Retinal pigment epithelial cell (primary cell): ENCODE data around the gene SPATA13.

Experiments used
- DNase-seq: peaks from one replicate; pipeline ENCODE4 v3.0.0-alpha.2; 2010; ENCODE audit warnings: low read depth
- H3K4me3 ChIP-seq: 2 replicates; pipeline ENCODE4 v1.5.1; 2011; ENCODE audit warnings: mild to moderate bottlenecking, low read length, control low read depth, moderate library complexity
- CTCF ChIP-seq: conservative IDR thresholded peaks from 2 replicates; pipeline ENCODE4 v1.5.1; 2011; ENCODE audit warnings: low read depth, low read length, control low read depth, inconsistent platforms

SPATA13 gene

GRCh38 chr13:24243302-24243701 is 82.8 kb downstream of the SPATA13 start:
- H3K4me3 ChIP-seq = no peak overlapping the region
- TF ChIP-seq CTCF = no peak
- no peak for DNase-seq

- no peak overlapping the region for H3K4me3 ChIP-seq
- no peak for TF ChIP-seq CTCF
- DNase-seq = no peak
Measured at GRCh38 chr13:24244802-24245201, 84.3 kb downstream of the SPATA13 start.

GRCh38 chr13:24247016-24247415 is 86.5 kb downstream of the SPATA13 start:
- TF ChIP-seq CTCF = no peak
- no peak for DNase-seq
- no peak overlapping the region for H3K4me3 ChIP-seq

GRCh38 chr13:24249624-24250023 is 89.1 kb downstream of the SPATA13 start:
- TF ChIP-seq CTCF = no peak
- H3K4me3 ChIP-seq = no peak overlapping the region
- no peak for DNase-seq

GRCh38 chr13:24250376-24251057 is 90.0 kb downstream of the SPATA13 start:
- no peak for DNase-seq
- no peak overlapping the region for H3K4me3 ChIP-seq
- no peak for TF ChIP-seq CTCF

GRCh38 chr13:24251525-24251924 is 91.0 kb downstream of the SPATA13 start:
- DNase-seq = no peak
- no peak for TF ChIP-seq CTCF
- H3K4me3 ChIP-seq = no peak overlapping the region

GRCh38 chr13:24252136-24252535 is 91.6 kb downstream of the SPATA13 start:
- no peak for DNase-seq
- no peak overlapping the region for H3K4me3 ChIP-seq
- no peak for TF ChIP-seq CTCF
